ENCODE measurements around the gene EIF3I. TPM values are rescaled to one million over a fixed set of nuclear protein-coding genes. Genes with fewer than 3 reads are reported as not detected.

Gene EIF3I
- total RNA-seq, 3 donors from 2014 or later (not counting 1 experiment from before 2014, with no cell fraction given), result 107 to 126 (median 110) TPM

- peak; percentile 62 to 81 (median 80) for ATAC-seq
- H3K27me3 Mint-ChIP-seq (ENCODE audit: low read depth in 2 of 2), result no peaks in the 10 kb centered on the region
- peaks cover 53% of the 10 kb centered on the region for H3K4me1 ChIP-seq (ENCODE audit: control insufficient read depth, insufficient read depth, low read length)
- H3K4me1 Mint-ChIP-seq, result peaks cover 32 to 49% of the 10 kb centered on the region in 2 donors
- DNase-seq, result peak; percentile 43 to 88
- no peaks in the 10 kb centered on the region for H3K9me3 Mint-ChIP-seq
- H3K27me3 ChIP-seq (ENCODE audit: control insufficient read depth, insufficient read depth, low read length), result no peaks in the 10 kb centered on the region
- intact Hi-C loops (cut with micrococcal nuclease), result no loop called here
- no peak overlapping the region for H3K4me3 ChIP-seq (ENCODE audit: low read length)
- WGBS (ENCODE audit: insufficient coverage), result 26% methylated on average over 10 of the region's 10 CpGs
- H3K36me3 Mint-ChIP-seq, result peaks cover under 1% of the 10 kb centered on the region
- H3K27ac Mint-ChIP-seq, result peak overlapping the region; percentile 90 to 91
- no peak for TF ChIP-seq CTCF (IDR thresholded peaks at IDR 0.05)
- peak overlapping the region; percentile 68 for H3K4me3 Mint-ChIP-seq
- H3K9me3 ChIP-seq (ENCODE audit: control insufficient read depth, insufficient read depth, low read length), result no peaks in the 10 kb centered on the region
- peaks cover 44% of the 10 kb centered on the region for H3K36me3 ChIP-seq (ENCODE audit: control insufficient read depth, insufficient read depth, low read length)
- H3K27ac ChIP-seq (ENCODE audit: low read length), result peak overlapping the region; percentile 52
These were observed 51.4 kb downstream of the EIF3I start for GRCh38 chr1:32273391-32274208.

GRCh38 chr1:32274646-32275340 is 52.6 kb downstream of the EIF3I start:
- Histone ChIP-seq H3K4me1 (ENCODE audit: control insufficient read depth, insufficient read depth, low read length) (peaks cover 45% of the 10 kb centered on the region), H3K4me3 (ENCODE audit: low read length) (no peak overlapping the region), H3K9me3 (ENCODE audit: control insufficient read depth, insufficient read depth, low read length) (no peaks in the 10 kb centered on the region), H3K27me3 (ENCODE audit: control insufficient read depth, insufficient read depth, low read length) (no peaks in the 10 kb centered on the region), H3K27ac (ENCODE audit: low read length) (peak overlapping the region; percentile 52), H3K36me3 (ENCODE audit: control insufficient read depth, insufficient read depth, low read length) (peaks cover 56% of the 10 kb centered on the region)
- no peaks in the 10 kb centered on the region for H3K9me3 Mint-ChIP-seq
- ATAC-seq (no peak), DNase-seq (no peak)
- H3K36me3 Mint-ChIP-seq, result peaks cover 12% of the 10 kb centered on the region
- H3K27me3 Mint-ChIP-seq (ENCODE audit: low read depth in 2 of 2), result no peaks in the 10 kb centered on the region
- H3K4me1 Mint-ChIP-seq, result peaks cover 38 to 40% of the 10 kb centered on the region in 2 donors
- H3K4me3 Mint-ChIP-seq, result no peak overlapping the region
- 94% methylated on average over 31 of the region's 31 CpGs for WGBS (ENCODE audit: insufficient coverage)
- H3K27ac Mint-ChIP-seq, result peak overlapping the region; percentile 90 to 91
- no peak for TF ChIP-seq CTCF (IDR thresholded peaks at IDR 0.05)
- intact Hi-C loops (cut with micrococcal nuclease), result no loop called here

- intact Hi-C loops (cut with micrococcal nuclease), result no loop called here
- ATAC-seq, result no peak
These were observed 53.2 kb downstream of the EIF3I start for GRCh38 chr1:32275424-32275823.

More at GRCh38 chr1:32275424-32275823, 53.2 kb downstream of the EIF3I start:
- DNase-seq, result peak in 1 of 2 donors; percentile 36
- Histone ChIP-seq H3K4me3 (ENCODE audit: low read length) (no peak overlapping the region), H3K9me3 (ENCODE audit: control insufficient read depth, insufficient read depth, low read length) (no peaks in the 10 kb centered on the region), H3K4me1 (ENCODE audit: control insufficient read depth, insufficient read depth, low read length) (peaks cover 45% of the 10 kb centered on the region), H3K36me3 (ENCODE audit: control insufficient read depth, insufficient read depth, low read length) (peaks cover 61% of the 10 kb centered on the region), H3K27me3 (ENCODE audit: control insufficient read depth, insufficient read depth, low read length) (no peaks in the 10 kb centered on the region), H3K27ac (ENCODE audit: low read length) (no peak overlapping the region)
- H3K36me3 Mint-ChIP-seq, result peaks cover 12% of the 10 kb centered on the region
- H3K9me3 Mint-ChIP-seq, result no peaks in the 10 kb centered on the region
- no peaks in the 10 kb centered on the region for H3K27me3 Mint-ChIP-seq (ENCODE audit: low read depth in 2 of 2)
- no peak overlapping the region for H3K4me3 Mint-ChIP-seq
- peaks cover 38 to 39% of the 10 kb centered on the region in 2 donors for H3K4me1 Mint-ChIP-seq
- no peak for TF ChIP-seq CTCF (IDR thresholded peaks at IDR 0.05)
- 56% methylated on average over 41 of the region's 41 CpGs for WGBS (ENCODE audit: insufficient coverage)
- no peak overlapping the region for H3K27ac Mint-ChIP-seq

Measured in natural killer cell (primary cell).